WTC11 (cell line): ENCODE measurements around the gene PACS1. TPM values are rescaled to one million over a fixed set of nuclear protein-coding genes. Genes with fewer than 3 reads are reported as not detected.
A peak's percentile ranks its signal among the peaks of the same experiment; 100 is the strongest.

Experiments
- ATAC-seq: fragments of 200-7000 bp; cut with Tn5 transposase; 2 replicates; pipeline ENCODE4 v1.10.0; 2021; ENCODE audit warnings: mild to moderate bottlenecking, moderate library complexity
- CTCF ChIA-PET: fragments of 300-600 bp; sonication (Branson Sonifier 250); formaldehyde crosslinking; loops from one replicate; lab custom pipeline; 2021; ENCODE audit warnings: antibody characterized with exemption; lab: Charles Lee
- POLR2A ChIA-PET: fragments of 350-600 bp; sonication (Branson Sonifier 250); formaldehyde crosslinking; loops from one replicate; lab custom pipeline; 2021; ENCODE audit warnings: antibody characterized with exemption; lab: Charles Lee
- DNase-seq: peaks from one replicate; pipeline ENCODE4 v3.0.0; 2021; ENCODE audit warnings: low spot score
- H3K27ac Mint-ChIP-seq: 2 replicates; pipeline ENCODE4 v1.8.0; 2021; ENCODE audit warnings: mixed read lengths
- H3K27me3 Mint-ChIP-seq: 2 replicates; pipeline ENCODE4 v1.8.0; 2021; ENCODE audit warnings: low read depth, mild to moderate bottlenecking, moderate library complexity, mixed read lengths
- H3K36me3 Mint-ChIP-seq: 2 replicates; pipeline ENCODE4 v1.8.0; 2021; ENCODE audit warnings: mixed read lengths
- H3K4me1 Mint-ChIP-seq: 2 replicates; pipeline ENCODE4 v1.8.0; 2022; ENCODE audit warnings: mixed read lengths
- H3K4me3 Mint-ChIP-seq: 2 replicates; pipeline ENCODE4 v1.8.0; 2021; ENCODE audit warnings: mild to moderate bottlenecking, moderate library complexity, mixed read lengths
- H3K9me3 Mint-ChIP-seq: 2 replicates; pipeline ENCODE4 v1.8.0; 2021; ENCODE audit warnings: mixed read lengths
- ATF6 ChIP-seq: sonication (generic); formaldehyde crosslinking; IDR thresholded peaks from 2 replicates; pipeline ENCODE4 v1.8.1; 2023; ENCODE audit warnings: mild to moderate bottlenecking, missing genetic modification reagents
- E2F5 ChIP-seq: sonication (generic); formaldehyde crosslinking; IDR thresholded peaks from 2 replicates; pipeline ENCODE4 v1.8.1; 2022; ENCODE audit warnings: mild to moderate bottlenecking, moderate library complexity, missing genetic modification reagents
- ERG ChIP-seq: fragments of 250-450 bp; sonication (Bioruptor Pico); IDR thresholded peaks from 2 replicates; pipeline ENCODE4 v1.8.0; 2021; ENCODE audit warnings: mild to moderate bottlenecking
- ESRRA ChIP-seq: sonication (generic); formaldehyde crosslinking; IDR thresholded peaks from 2 replicates; pipeline ENCODE4 v1.8.1; 2022; ENCODE audit warnings: mild to moderate bottlenecking, missing genetic modification reagents, borderline replicate concordance
- FOXP4 ChIP-seq: sonication (generic); formaldehyde crosslinking; IDR thresholded peaks from 2 replicates; pipeline ENCODE4 v1.8.0; 2022; ENCODE audit warnings: mild to moderate bottlenecking, missing genetic modification reagents
- GTF2I ChIP-seq: fragments of 250-450 bp; sonication (Bioruptor Pico); conservative IDR thresholded peaks from 2 replicates; pipeline ENCODE4 v1.4.0; 2021; ENCODE audit warnings: mild to moderate bottlenecking
- HMGXB4 ChIP-seq: sonication (generic); formaldehyde crosslinking; IDR thresholded peaks from 2 replicates; pipeline ENCODE4 v1.8.1; 2023; ENCODE audit warnings: mild to moderate bottlenecking, moderate library complexity, missing genetic modification reagents
- IRF1 ChIP-seq: sonication (generic); formaldehyde crosslinking; IDR thresholded peaks from 2 replicates; pipeline ENCODE4 v1.8.0; 2023; ENCODE audit warnings: missing genetic modification reagents
- MLX ChIP-seq: sonication (generic); formaldehyde crosslinking; IDR thresholded peaks from 2 replicates; pipeline ENCODE4 v1.8.1; 2023; ENCODE audit warnings: mild to moderate bottlenecking, missing genetic modification reagents, moderate library complexity
- OVOL2 ChIP-seq: fragments of 250-450 bp; sonication (Bioruptor Pico); IDR thresholded peaks from 2 replicates; pipeline ENCODE4 v1.9.0; 2021; ENCODE audit warnings: mild to moderate bottlenecking, borderline replicate concordance
- PREB ChIP-seq: sonication (generic); formaldehyde crosslinking; IDR thresholded peaks from 2 replicates; pipeline ENCODE4 v1.8.1; 2022; ENCODE audit warnings: mild to moderate bottlenecking, missing genetic modification reagents, moderate library complexity, borderline replicate concordance
- PRRX2 ChIP-seq: fragments of 250-450 bp; sonication (Bioruptor Pico); IDR thresholded peaks from 2 replicates; pipeline ENCODE4 v1.8.0; 2021; ENCODE audit warnings: mild to moderate bottlenecking
- STAT6 ChIP-seq: sonication (generic); formaldehyde crosslinking; conservative IDR thresholded peaks from 2 replicates; pipeline ENCODE4 v1.8.1; 2023; ENCODE audit warnings: mild to moderate bottlenecking, low read depth, missing genetic modification reagents, moderate library complexity
- ZNF423 ChIP-seq: fragments of 250-450 bp; sonication (Bioruptor Pico); IDR thresholded peaks from 2 replicates; pipeline ENCODE4 v2.1.2; 2022; ENCODE audit warnings: mild to moderate bottlenecking, moderate library complexity
- ZSCAN18 ChIP-seq: fragments of 250-450 bp; sonication (Bioruptor Pico); IDR thresholded peaks from 2 replicates; pipeline ENCODE4 v2.1.2; 2022; ENCODE audit warnings: mild to moderate bottlenecking, moderate library complexity
- total RNA-seq: library from RNA; stranded (reverse); gene quantifications from 3 replicates; pipeline ENCODE4 v1.2.3, GENCODE V29; 2021

PACS1 gene
- total RNA-seq, 1 experiment from 2014 or later = 34.8 TPM

GRCh38 chr11:66190786-66191185 lies 120.7 kb downstream of the PACS1 start:
- Mint-ChIP-seq H3K36me3 (peaks cover 4% of the 10 kb centered on the region; the same call in 1 of the 2 replicates), H3K4me3 (no peak overlapping the region), H3K9me3 (peaks cover 13% of the 10 kb centered on the region), H3K27ac (no peak overlapping the region), H3K27me3 (no peaks in the 10 kb centered on the region), H3K4me1 (peaks cover 6% of the 10 kb centered on the region; the same call in 1 of the 2 replicates)
- ChIA-PET CTCF (no interaction called here), POLR2A (no interaction called here)
- TF ChIP-seq MLX (CRISPR knock-in tag) (no peak), STAT6 (CRISPR knock-in tag) (no peak), ZSCAN18 (no peak), ZNF423 (CRISPR knock-in tag) (no peak), ERG (CRISPR knock-in tag) (no peak), FOXP4 (no peak), ATF6 (CRISPR knock-in tag) (no peak), E2F5 (no peak), OVOL2 (CRISPR knock-in tag) (no peak), GTF2I (no peak)
- DNase-seq (no peak), ATAC-seq (no peak)

GRCh38 chr11:66192181-66192863 lies 122.2 kb downstream of the PACS1 start:
- Mint-ChIP-seq H3K4me3 (no peak overlapping the region), H3K27ac (peak overlapping the region; percentile 56), H3K27me3 (no peaks in the 10 kb centered on the region), H3K9me3 (peaks cover 13% of the 10 kb centered on the region), H3K4me1 (peaks cover 6% of the 10 kb centered on the region; the same call in 1 of the 2 replicates), H3K36me3 (peaks cover 4% of the 10 kb centered on the region; the same call in 1 of the 2 replicates)
- DNase-seq (no peak), ATAC-seq (no peak)
- ChIA-PET CTCF (no interaction called here), POLR2A (no interaction called here)
- TF ChIP-seq HMGXB4 (no peak), ESRRA (CRISPR knock-in tag) (no peak), PRRX2 (CRISPR knock-in tag) (no peak), PREB (CRISPR knock-in tag) (no peak), IRF1 (CRISPR knock-in tag) (no peak)
